Measurements from ENCODE around the gene PLXNA3.
A peak's percentile ranks its signal among the peaks of the same experiment; 100 is the strongest.

The PLXNA3 gene

DNA sequence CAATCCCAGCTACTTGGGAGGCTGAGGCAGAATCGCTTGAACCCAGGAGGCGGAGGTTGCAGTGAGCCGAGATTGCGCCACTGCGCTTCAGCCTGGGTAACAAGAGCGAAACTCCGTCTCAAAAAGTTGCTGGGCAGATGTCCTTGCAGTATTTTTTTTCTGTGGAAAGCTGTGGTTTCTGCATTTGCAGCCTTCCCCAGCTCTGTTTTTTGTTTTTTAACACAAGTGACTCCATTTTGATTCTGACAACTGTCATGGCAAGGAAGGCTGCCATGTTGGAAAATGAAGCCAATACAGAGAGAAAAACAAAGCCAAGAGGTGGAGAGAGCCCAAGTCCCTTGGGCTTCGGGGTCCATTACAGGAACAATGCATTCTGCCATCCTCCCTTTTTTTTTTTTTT is 44.0 kb downstream of the PLXNA3 start:
- TF ChIP-seq, protein P1, sequence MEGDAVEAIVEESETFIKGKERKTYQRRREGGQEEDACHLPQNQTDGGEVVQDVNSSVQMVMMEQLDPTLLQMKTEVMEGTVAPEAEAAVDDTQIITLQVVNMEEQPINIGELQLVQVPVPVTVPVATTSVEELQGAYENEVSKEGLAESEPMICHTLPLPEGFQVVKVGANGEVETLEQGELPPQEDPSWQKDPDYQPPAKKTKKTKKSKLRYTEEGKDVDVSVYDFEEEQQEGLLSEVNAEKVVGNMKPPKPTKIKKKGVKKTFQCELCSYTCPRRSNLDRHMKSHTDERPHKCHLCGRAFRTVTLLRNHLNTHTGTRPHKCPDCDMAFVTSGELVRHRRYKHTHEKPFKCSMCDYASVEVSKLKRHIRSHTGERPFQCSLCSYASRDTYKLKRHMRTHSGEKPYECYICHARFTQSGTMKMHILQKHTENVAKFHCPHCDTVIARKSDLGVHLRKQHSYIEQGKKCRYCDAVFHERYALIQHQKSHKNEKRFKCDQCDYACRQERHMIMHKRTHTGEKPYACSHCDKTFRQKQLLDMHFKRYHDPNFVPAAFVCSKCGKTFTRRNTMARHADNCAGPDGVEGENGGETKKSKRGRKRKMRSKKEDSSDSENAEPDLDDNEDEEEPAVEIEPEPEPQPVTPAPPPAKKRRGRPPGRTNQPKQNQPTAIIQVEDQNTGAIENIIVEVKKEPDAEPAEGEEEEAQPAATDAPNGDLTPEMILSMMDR (IDR thresholded peaks at IDR 0.05; ENCODE audit: insufficient read depth, low read depth, low read length, missing control alignments): no peak
- no peak for DNase-seq (ENCODE audit: low read depth)
- H3K4me3 ChIP-seq (ENCODE audit: low read length): no peak overlapping the region

DNA sequence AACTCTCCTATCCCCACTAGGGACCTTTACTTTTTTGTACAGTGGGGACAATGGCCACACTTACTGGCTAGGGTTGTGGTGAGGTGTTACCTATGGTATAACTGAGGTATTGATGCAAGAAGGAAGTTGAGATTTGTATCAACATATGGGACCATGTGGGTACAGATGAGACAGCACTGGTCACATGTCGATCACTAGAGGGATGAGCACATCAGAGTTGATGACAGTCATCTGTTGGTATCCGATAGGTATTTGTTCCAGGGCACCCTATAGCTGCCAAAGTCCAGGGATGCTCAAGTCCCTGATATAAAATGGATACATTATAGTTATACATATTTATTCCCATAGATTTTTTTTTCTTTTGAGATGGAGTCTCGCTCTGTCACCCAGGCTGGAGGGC is 44.9 kb downstream of the PLXNA3 start:
- no peak for DNase-seq (ENCODE audit: low read depth)
- TF ChIP-seq, protein P1 (IDR thresholded peaks at IDR 0.05; ENCODE audit: insufficient read depth, low read depth, low read length, missing control alignments): no peak
- no peak overlapping the region for H3K4me3 ChIP-seq (ENCODE audit: low read length)

DNA sequence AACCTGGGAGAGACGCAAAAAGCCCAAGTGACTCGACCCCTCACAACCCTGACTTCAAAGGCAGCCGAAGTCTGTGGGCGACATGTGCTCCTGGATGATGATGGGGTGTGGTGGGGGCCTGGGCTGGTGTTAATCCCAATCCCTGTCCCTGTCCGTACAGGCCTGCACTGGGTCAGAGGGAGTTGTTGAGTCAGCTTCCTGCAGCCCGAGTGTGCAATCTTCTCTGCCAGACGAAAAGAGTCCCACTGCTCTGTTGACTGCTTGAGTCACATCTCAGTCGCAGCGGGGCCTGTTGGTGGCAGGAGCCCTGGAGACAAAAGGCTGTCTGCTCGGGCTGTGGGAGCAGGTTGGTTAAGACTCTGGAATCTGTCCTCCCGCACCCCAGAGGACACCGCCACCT is 47.7 kb downstream of the PLXNA3 start:
- TF ChIP-seq, protein P1 (IDR thresholded peaks at IDR 0.05; ENCODE audit: insufficient read depth, low read depth, low read length, missing control alignments): no peak
- H3K4me3 ChIP-seq (ENCODE audit: low read length): no peak overlapping the region
- DNase-seq (ENCODE audit: low read depth): peak; percentile 66

DNA sequence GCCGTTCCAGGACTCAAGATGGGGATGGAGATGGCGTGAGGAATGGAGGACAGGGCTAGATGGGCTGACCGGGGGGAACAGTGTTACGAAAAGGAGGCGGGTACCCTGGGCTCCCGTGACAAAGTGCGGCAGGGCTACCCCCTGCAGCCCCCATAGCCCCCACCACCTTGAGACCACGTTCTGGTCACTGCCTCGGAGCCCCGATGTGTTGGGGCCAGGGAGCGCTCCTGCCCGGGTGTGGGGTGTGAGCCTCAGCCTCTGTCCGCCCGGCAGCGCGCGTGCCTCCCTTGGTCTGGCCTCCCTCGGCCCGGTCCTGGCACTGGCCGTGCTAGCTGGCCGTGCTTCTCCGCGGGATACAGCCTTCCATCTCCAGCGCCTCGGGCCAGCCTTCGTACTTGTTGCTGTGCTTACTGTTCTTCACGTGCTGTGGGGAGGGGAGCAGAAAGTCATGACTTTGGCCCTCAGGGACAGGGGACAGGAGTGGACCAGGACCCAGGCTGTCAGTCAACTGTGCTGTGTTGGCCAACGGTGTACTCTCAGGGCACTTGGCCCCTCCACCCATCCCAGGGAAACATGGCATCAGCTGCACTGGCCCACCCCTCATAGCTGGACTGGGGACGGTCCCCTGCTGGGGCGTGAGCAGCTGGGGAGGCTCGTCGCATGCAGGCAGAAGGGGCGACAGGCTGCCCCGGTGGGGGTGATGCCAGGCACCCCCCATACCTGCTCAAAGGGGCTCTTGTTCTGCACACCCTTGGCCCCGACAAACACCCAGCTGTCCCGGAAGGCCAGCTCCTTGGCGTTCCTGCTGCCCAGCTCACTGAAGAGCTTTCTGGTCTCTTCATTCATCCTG is 48.6 kb downstream of the PLXNA3 start:
- TF ChIP-seq, protein P1 (IDR thresholded peaks at IDR 0.05; ENCODE audit: insufficient read depth, low read depth, low read length, missing control alignments): no peak
- no peak for DNase-seq (ENCODE audit: low read depth)
- no peak overlapping the region for H3K4me3 ChIP-seq (ENCODE audit: low read length)

DNA sequence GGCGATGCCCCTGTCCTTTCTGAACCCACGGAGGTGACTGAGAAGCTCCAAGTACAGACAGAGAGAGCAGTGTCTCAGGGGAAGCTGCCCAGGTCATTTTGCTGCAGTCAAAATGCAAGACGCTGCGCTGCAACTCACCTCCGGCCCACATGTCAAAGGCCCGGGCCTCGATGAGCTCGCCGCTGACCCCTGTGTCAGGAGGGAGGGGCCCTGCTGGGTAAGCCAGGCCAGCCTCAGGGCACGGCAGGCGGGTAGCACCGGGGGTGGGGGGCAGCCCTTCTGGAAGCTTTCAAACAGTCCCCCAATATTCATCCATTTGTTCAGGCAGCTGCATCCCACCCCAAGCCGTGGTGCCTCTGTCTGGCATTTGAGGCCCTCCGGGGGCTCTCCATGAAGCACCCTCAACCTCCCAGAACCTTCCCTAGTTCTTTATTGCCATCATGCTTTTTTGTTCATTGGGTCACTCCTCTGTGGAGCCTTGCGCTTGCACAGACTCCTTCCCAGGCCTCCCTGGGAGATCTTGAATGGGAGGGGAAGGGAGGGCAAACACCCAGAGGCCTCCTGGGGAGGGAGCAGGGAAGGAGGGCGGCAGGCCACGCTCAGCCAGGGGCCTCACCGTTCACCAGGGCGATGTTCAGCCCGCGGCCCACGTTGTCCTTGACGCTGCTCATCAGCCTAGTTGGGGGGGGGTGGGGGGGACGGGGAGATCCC is 49.7 kb downstream of the PLXNA3 start:
- no peak overlapping the region for H3K4me3 ChIP-seq (ENCODE audit: low read length)
- no peak for DNase-seq (ENCODE audit: low read depth)
- TF ChIP-seq, protein P1 (IDR thresholded peaks at IDR 0.05; ENCODE audit: insufficient read depth, low read depth, low read length, missing control alignments): no peak

DNA sequence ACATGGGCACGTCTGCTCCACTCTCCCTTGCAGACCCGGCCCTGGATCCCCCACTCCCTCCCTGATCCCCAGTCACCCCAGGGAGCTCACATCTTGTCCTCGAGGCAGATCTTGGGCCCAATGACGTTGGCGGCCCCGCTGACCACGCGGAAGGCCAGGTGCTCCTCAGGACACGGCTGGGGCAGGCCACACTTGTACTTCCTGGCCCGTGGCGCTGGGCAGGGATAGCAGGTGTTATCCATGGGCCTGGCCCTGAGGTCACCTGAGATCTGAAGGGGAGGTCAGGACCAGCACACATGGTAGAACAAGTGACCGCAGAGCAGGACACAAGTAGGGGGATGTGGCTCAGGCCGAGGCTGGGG is 50.3 kb downstream of the PLXNA3 start:
- no peak overlapping the region for H3K4me3 ChIP-seq (ENCODE audit: low read length)
- TF ChIP-seq, protein P1 (IDR thresholded peaks at IDR 0.05; ENCODE audit: insufficient read depth, low read depth, low read length, missing control alignments): no peak
- no peak for DNase-seq (ENCODE audit: low read depth)

All from epithelial cell of esophagus (primary cell).